MM.1S (cell line): ENCODE results near the gene CNTN1.

ENCODE experiments used
- DNase-seq: peaks from one replicate; pipeline ENCODE4 v3.0.0-alpha.2; 2015
- H2AFZ ChIP-seq: fragments of 300-600 bp; sonication (generic); 2 replicates; pipeline ENCODE4 v1.6.0; 2016; ENCODE audit warnings: antibody characterized with exemption, low read length
- H3F3A ChIP-seq: fragments of 300-600 bp; sonication (generic); 2 replicates; pipeline ENCODE4 v1.6.1; 2016; ENCODE audit warnings: mild to moderate bottlenecking, antibody characterized with exemption, low read length, moderate library complexity, mixed read lengths; ENCODE audit not compliant: insufficient read depth
- H3K27ac ChIP-seq: fragments of 300-600 bp; sonication (generic); 2 replicates; pipeline ENCODE4 v1.5.1; 2016; ENCODE audit warnings: mild to moderate bottlenecking, low read length
- H3K27me3 ChIP-seq: fragments of 300-600 bp; sonication (generic); replicated peaks from 2 replicates; pipeline ENCODE4 v1.6.0; 2016; ENCODE audit warnings: low read length; ENCODE audit not compliant: insufficient read depth
- H3K36me3 ChIP-seq: fragments of 300-600 bp; sonication (generic); replicated peaks from 2 replicates; pipeline ENCODE4 v1.6.1; 2016; ENCODE audit warnings: mild to moderate bottlenecking, low read length, mixed read lengths; ENCODE audit not compliant: insufficient read depth
- H3K4me1 ChIP-seq: fragments of 300-600 bp; sonication (generic); 2 replicates; pipeline ENCODE4 v1.6.1; 2016; ENCODE audit warnings: low read length, mixed read lengths
- H3K4me2 ChIP-seq: fragments of 300-600 bp; sonication (generic); 2 replicates; pipeline ENCODE4 v1.6.0; 2016; ENCODE audit warnings: low read depth, low read length
- H3K4me3 ChIP-seq: fragments of 300-600 bp; sonication (generic); 2 replicates; pipeline ENCODE4 v1.5.1; 2016; ENCODE audit warnings: low read length, mixed read lengths
- H3K79me2 ChIP-seq: fragments of 300-600 bp; sonication (generic); 2 replicates; pipeline ENCODE4 v1.6.1; 2016; ENCODE audit warnings: mixed run types, low read length, mixed read lengths
- H3K9ac ChIP-seq: fragments of 300-600 bp; sonication (generic); 2 replicates; pipeline ENCODE4 v1.6.1; 2016; ENCODE audit warnings: low read length, mixed read lengths
- H3K9me2 ChIP-seq: fragments of 300-600 bp; sonication (generic); replicated peaks from 2 replicates; pipeline ENCODE4 v1.6.1; 2016; ENCODE audit warnings: mild to moderate bottlenecking, low read length, mixed read lengths; ENCODE audit not compliant: insufficient read depth
- H3K9me3 ChIP-seq: fragments of 300-600 bp; sonication (generic); replicated peaks from 2 replicates; pipeline ENCODE4 v1.6.1; 2016; ENCODE audit warnings: mild to moderate bottlenecking, low read length, mixed read lengths; ENCODE audit not compliant: insufficient read depth
- H4K20me1 ChIP-seq: fragments of 300-600 bp; sonication (generic); 2 replicates; pipeline ENCODE4 v1.6.1; 2016; ENCODE audit warnings: mild to moderate bottlenecking, low read length, moderate library complexity, mixed read lengths; ENCODE audit not compliant: insufficient read depth
- CTCF ChIP-seq: fragments of 300-600 bp; sonication (generic); IDR thresholded peaks from 2 replicates; pipeline ENCODE4 v1.5.1; 2016; ENCODE audit warnings: antibody characterized with exemption, low read length, mixed read lengths
- EZH2 ChIP-seq: fragments of 300-600 bp; sonication (generic); optimal IDR thresholded peaks from 2 replicates; pipeline ENCODE3; 2017; ENCODE audit warnings: low read depth, mild to moderate bottlenecking, antibody characterized with exemption, low read length, mixed read lengths
- EZH2phosphoT487 ChIP-seq: fragments of 300-600 bp; sonication (generic); IDR thresholded peaks from 2 replicates; pipeline ENCODE4 v1.6.1; 2018; ENCODE audit warnings: antibody characterized with exemption, low read length

Gene CNTN1

GRCh38 chr12:41064411-41064810 lies 372.2 kb downstream of the CNTN1 start:
- Histone ChIP-seq H3F3A (no peaks in the 10 kb centered on the region), H3K4me3 (no peak overlapping the region), H3K9ac (no peak overlapping the region), H3K27ac (no peak overlapping the region), H4K20me1 (no peaks in the 10 kb centered on the region), H3K9me2 (no peaks in the 10 kb centered on the region), H3K36me3 (no peaks in the 10 kb centered on the region), H3K4me2 (no peak overlapping the region), H3K27me3 (no peaks in the 10 kb centered on the region), H3K4me1 (no peaks in the 10 kb centered on the region), H3K79me2 (no peaks in the 10 kb centered on the region), H2AFZ (no peak overlapping the region), H3K9me3 (no peaks in the 10 kb centered on the region)
- no peak for TF ChIP-seq CTCF
- no peak for TF ChIP-seq EZH2
- no peak for TF ChIP-seq EZH2phosphoT487
- no peak for DNase-seq

GRCh38 chr12:41067941-41068645 lies 375.9 kb downstream of the CNTN1 start:
- Histone ChIP-seq H2AFZ (no peak overlapping the region), H3F3A (no peaks in the 10 kb centered on the region), H3K36me3 (no peaks in the 10 kb centered on the region), H3K9me3 (no peaks in the 10 kb centered on the region), H3K4me3 (no peak overlapping the region), H3K4me1 (no peaks in the 10 kb centered on the region), H3K27ac (no peak overlapping the region), H3K79me2 (no peaks in the 10 kb centered on the region), H3K4me2 (no peak overlapping the region), H3K9ac (no peak overlapping the region), H3K27me3 (no peaks in the 10 kb centered on the region), H4K20me1 (no peaks in the 10 kb centered on the region), H3K9me2 (no peaks in the 10 kb centered on the region)
- TF ChIP-seq CTCF (no peak), EZH2 (no peak), EZH2phosphoT487 (no peak)
- DNase-seq, result peak; percentile 20

GRCh38 chr12:41073633-41074472 lies 381.6 kb downstream of the CNTN1 start:
- Histone ChIP-seq H3K27ac (peak overlapping the region; percentile 11; the same call in 1 of the 2 replicates), H3K4me1 (0 out of 2 replicates have a peak, but pooled peaks cover 8% of the 10 kb centered on the region), H2AFZ (no peak overlapping the region), H3K79me2 (no peaks in the 10 kb centered on the region), H3K9me3 (no peaks in the 10 kb centered on the region), H3K9ac (no peak overlapping the region), H3K27me3 (no peaks in the 10 kb centered on the region), H3F3A (no peaks in the 10 kb centered on the region), H4K20me1 (no peaks in the 10 kb centered on the region), H3K36me3 (no peaks in the 10 kb centered on the region), H3K4me2 (peak overlapping the region; percentile 10; the same call in 1 of the 2 replicates), H3K9me2 (no peaks in the 10 kb centered on the region), H3K4me3 (no peak overlapping the region)
- DNase-seq, result peak; percentile 8
- TF ChIP-seq EZH2, result no peak
- TF ChIP-seq EZH2phosphoT487, result no peak
- TF ChIP-seq CTCF, result no peak
